Glutamatergic neuron (in vitro differentiated cells): ENCODE measurements around the gene INS. TPM values are rescaled to one million over a fixed set of nuclear protein-coding genes. Genes with fewer than 3 reads are reported as not detected.
A peak's percentile ranks its signal among the peaks of the same experiment; 100 is the strongest.

Experiments
- DNase-seq: peaks from one replicate; pipeline ENCODE4 v3.0.0; 2022
- H3K27ac Mint-ChIP-seq: one replicate; pipeline ENCODE4 v1.8.0; 2020; ENCODE audit warnings: mild to moderate bottlenecking, mixed read lengths, inconsistent platforms; ENCODE audit not compliant: unreplicated experiment
- H3K27me3 Mint-ChIP-seq: one replicate; pipeline ENCODE4 v1.8.0; 2020; ENCODE audit warnings: mild to moderate bottlenecking, moderate library complexity, mixed read lengths, inconsistent platforms; ENCODE audit not compliant: unreplicated experiment
- H3K36me3 Mint-ChIP-seq: one replicate; pipeline ENCODE4 v1.8.0; 2020; ENCODE audit warnings: mild to moderate bottlenecking, mixed read lengths, inconsistent platforms; ENCODE audit not compliant: unreplicated experiment
- H3K4me1 Mint-ChIP-seq: one replicate; pipeline ENCODE4 v1.8.0; 2020; ENCODE audit warnings: mild to moderate bottlenecking, low read depth, mixed read lengths, inconsistent platforms; ENCODE audit not compliant: unreplicated experiment
- H3K4me3 Mint-ChIP-seq: one replicate; pipeline ENCODE4 v1.8.0; 2020; ENCODE audit warnings: mild to moderate bottlenecking, mixed read lengths, inconsistent platforms; ENCODE audit not compliant: unreplicated experiment
- H3K9me3 Mint-ChIP-seq: one replicate; pipeline ENCODE4 v1.8.0; 2020; ENCODE audit warnings: mild to moderate bottlenecking, moderate library complexity, mixed read lengths, inconsistent platforms; ENCODE audit not compliant: unreplicated experiment
- CTCF ChIP-seq: fragments of 200-600 bp; sonication (generic); IDR thresholded peaks from one replicate; pipeline ENCODE4 v1.5.0; 2021; ENCODE audit not compliant: partially characterized antibody, unreplicated experiment
- total RNA-seq: library from RNA; stranded (reverse); fragmentation: NEBNext Ultra II Directional; extraction: Animal tissue kit (Norgen Biotek cat#: 25700); gene quantifications from one replicate; pipeline ENCODE4 v1.2.1, GENCODE V29; 2021; ENCODE audit not compliant: unreplicated experiment

The INS gene
- total RNA-seq, 1 donor from 2014 or later, result not detected

GRCh38 chr11:2208691-2209369, 47.8 kb upstream of the INS start:
- Mint-ChIP-seq H3K4me3 (no peak overlapping the region), H3K27ac (no peak overlapping the region), H3K4me1 (peaks cover 8% of the 10 kb centered on the region), H3K27me3 (peaks cover 2% of the 10 kb centered on the region), H3K36me3 (no peaks in the 10 kb centered on the region), H3K9me3 (peaks cover 3% of the 10 kb centered on the region)
- TF ChIP-seq CTCF, result no peak
- peak; percentile 18 for DNase-seq

GRCh38 chr11:2207773-2208621, 47.0 kb upstream of the INS start:
- TF ChIP-seq CTCF, result no peak
- no peak overlapping the region for H3K27ac Mint-ChIP-seq

GRCh38 chr11:2207212-2207611, 46.2 kb upstream of the INS start:
- DNase-seq, result no peak
- H3K4me1 Mint-ChIP-seq, result no peaks in the 10 kb centered on the region
- H3K4me3 Mint-ChIP-seq, result no peak overlapping the region
- no peak overlapping the region for H3K27ac Mint-ChIP-seq
- H3K27me3 Mint-ChIP-seq, result no peaks in the 10 kb centered on the region
- TF ChIP-seq CTCF, result no peak
- peaks cover 1% of the 10 kb centered on the region for H3K9me3 Mint-ChIP-seq
- no peaks in the 10 kb centered on the region for H3K36me3 Mint-ChIP-seq

More at GRCh38 chr11:2207773-2208621, 47.0 kb upstream of the INS start:
- H3K9me3 Mint-ChIP-seq, result peaks cover 1% of the 10 kb centered on the region
- no peak overlapping the region for H3K4me3 Mint-ChIP-seq
- no peak for DNase-seq
- peaks cover 2% of the 10 kb centered on the region for H3K4me1 Mint-ChIP-seq
- H3K27me3 Mint-ChIP-seq, result no peaks in the 10 kb centered on the region
- no peaks in the 10 kb centered on the region for H3K36me3 Mint-ChIP-seq

GRCh38 chr11:2205981-2206690, 45.1 kb upstream of the INS start:
- Mint-ChIP-seq H3K36me3 (no peaks in the 10 kb centered on the region), H3K4me3 (no peak overlapping the region), H3K27me3 (no peaks in the 10 kb centered on the region), H3K27ac (no peak overlapping the region), H3K9me3 (no peaks in the 10 kb centered on the region), H3K4me1 (no peaks in the 10 kb centered on the region)
- TF ChIP-seq CTCF, result no peak
- no peak for DNase-seq
